ENCODE data around the gene JAK1. TPM values are rescaled to one million over a fixed set of nuclear protein-coding genes. Genes with fewer than 3 reads are reported as not detected.

Gene JAK1
- total RNA-seq, 2 donors from 2014 or later, result 22.9 to 23.2 TPM

DNA sequence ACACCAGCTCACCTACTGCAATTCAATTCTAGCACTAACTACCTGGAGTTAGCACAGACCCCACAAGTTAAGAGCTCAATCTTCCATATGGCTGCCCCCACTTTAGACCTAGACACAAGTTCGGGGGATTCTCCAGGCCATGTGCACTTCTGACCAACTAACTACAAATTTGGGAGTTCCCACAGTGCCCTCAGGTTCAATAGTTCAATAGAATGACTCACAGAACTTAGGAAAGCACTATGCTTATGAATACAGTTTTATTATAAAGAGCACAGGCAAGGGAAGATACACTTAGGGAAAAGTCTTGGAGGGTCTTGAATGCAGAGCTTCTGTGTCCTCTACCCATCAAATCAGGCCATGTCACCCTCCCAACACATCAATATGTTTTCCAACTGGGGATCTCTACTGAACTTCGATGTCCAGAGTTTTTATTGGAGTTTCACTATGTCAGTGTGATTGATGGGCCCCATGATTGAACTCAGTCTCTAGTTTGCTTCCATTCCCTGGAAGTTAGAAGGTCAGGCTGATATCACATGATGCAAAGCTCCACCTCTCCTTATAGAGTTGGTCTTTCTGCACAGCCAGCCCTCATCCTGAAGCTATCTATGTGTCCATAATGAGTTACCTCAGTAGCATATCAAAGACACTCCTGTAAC is 175.4 kb downstream of the JAK1 start:
- H3K36me3 ChIP-seq (ENCODE audit: control insufficient read depth, insufficient read depth, low read length), result peaks cover 31% of the 10 kb centered on the region
- H3K4me3 Mint-ChIP-seq, result no peak overlapping the region
- peaks cover 34% of the 10 kb centered on the region for H3K9me3 ChIP-seq (ENCODE audit: control insufficient read depth, low read length)
- TF ChIP-seq CTCF (conservative IDR thresholded peaks at IDR 0.05), result no peak
- no peak for DNase-seq
- H3K9ac ChIP-seq (ENCODE audit: extremely low read depth, low read length, poor library complexity, severe bottlenecking), result no peak overlapping the region
- H3K4me1 Mint-ChIP-seq, result no peaks in the 10 kb centered on the region
- peaks cover 49% of the 10 kb centered on the region for H3K36me3 Mint-ChIP-seq (ENCODE audit: low read depth)
- 91 to 100% methylated on average over 2 of the region's 2 CpGs for WGBS, 2 experiments (ENCODE audit: insufficient coverage in 1 of 2, insufficient read length in 1 of 2)
- H3K4me3 ChIP-seq (ENCODE audit: low read length), result no peak overlapping the region
- no peaks in the 10 kb centered on the region for H3K4me1 ChIP-seq (ENCODE audit: control insufficient read depth, insufficient read depth, low read length)
- no peaks in the 10 kb centered on the region for H3K27me3 ChIP-seq (ENCODE audit: control insufficient read depth, insufficient read depth, low read length, poor library complexity, severe bottlenecking)
- peaks cover 23% of the 10 kb centered on the region for H3K9me3 Mint-ChIP-seq
- H3K27ac ChIP-seq (ENCODE audit: low read depth, low read length), result no peak overlapping the region
- no peaks in the 10 kb centered on the region for H3K27me3 Mint-ChIP-seq (ENCODE audit: insufficient read depth)
- H3K27ac Mint-ChIP-seq, result no peak overlapping the region

Other genes with a start within 250 kb of the JAK1 start
- gene RAVER2, start 221.5 kb downstream of the JAK1 start, total RNA-seq, result 10 to 100 TPM; 20.3 to 21.8 TPM
- gene AK4, start 181.7 kb upstream of the JAK1 start, total RNA-seq, result 100 to 1,000 TPM; 118 to 139 TPM